A549 (cell line): Measurements from ENCODE around the gene MICOS13. TPM values are rescaled to one million over a fixed set of nuclear protein-coding genes. Genes with fewer than 3 reads are reported as not detected.

Source experiments
- ATAC-seq, 2 experiments: fragments of 200-7000 bp in 1 of 2; fragments of >200 bp in 1 of 2; cut with Nextera tagmentation in 1 of 2; cut with Tn5 transposase in 1 of 2; 3 replicates each; pipeline versions ENCODE4 v1.8.0 to v1.9.1; 2018 to 2020; ENCODE audit warnings: mild to moderate bottlenecking in 1 of 2, moderate library complexity in 1 of 2
- CTCF ChIA-PET: fragments of 300-600 bp; sonication (Branson Sonifier 250); formaldehyde crosslinking; extraction: SDS; loops from one replicate; lab custom pipeline; 2021; ENCODE audit warnings: antibody characterized with exemption, inconsistent platforms; lab: Yijun Ruan, JAX
- POLR2A ChIA-PET: fragments of 350-600 bp; formaldehyde crosslinking; extraction: SDS; loops from one replicate; lab custom pipeline; 2021; ENCODE audit warnings: antibody characterized with exemption, inconsistent platforms; lab: Yijun Ruan, JAX
- DNase-seq, 2 experiments: peaks; one replicate each; pipeline versions ENCODE4 v3.0.0 to v3.0.0-alpha.2; 2011 to 2016; ENCODE audit warnings: low read depth in 1 of 2, low spot score in 1 of 2
- FAIRE-seq: peaks from 2 replicates; lab custom pipeline; 2011; peaks lifted over from hg19 to GRCh38; lab: Jason Lieb, UNC
- H3K27ac ChIP-seq, 2 experiments: fragments of >200 bp; sonication (Bioruptor Twin); formaldehyde crosslinking; 3 replicates each; pipeline ENCODE4 v1.5.1; 2016 to 2017
- H3K4me1 ChIP-seq: fragments of >200 bp; sonication (Bioruptor Twin); formaldehyde crosslinking; 3 replicates; pipeline ENCODE4 v1.6.1; 2016
- H3K4me2 ChIP-seq: fragments of >200 bp; sonication (Bioruptor Twin); formaldehyde crosslinking; 3 replicates; pipeline ENCODE4 v1.6.1; 2016
- H3K4me3 ChIP-seq: fragments of >200 bp; sonication (Bioruptor Twin); formaldehyde crosslinking; 3 replicates; pipeline ENCODE4 v1.5.1; 2016
- H3K9me3 ChIP-seq: fragments of >200 bp; sonication (Bioruptor Twin); formaldehyde crosslinking; 3 replicates; pipeline ENCODE4 v1.6.1; 2016
- BCL3 ChIP-seq: fragments of >200 bp; sonication (Bioruptor Twin); formaldehyde crosslinking; IDR thresholded peaks from 3 replicates; pipeline ENCODE4 v1.6.1; 2016
- BHLHE40 ChIP-seq: IDR thresholded peaks from 2 replicates; pipeline ENCODE4 v1.6.1; 2012; ENCODE audit warnings: low read depth, low read length, inconsistent platforms
- CBX8 ChIP-seq: fragments of 200-600 bp; sonication (generic); IDR thresholded peaks from 2 replicates; pipeline ENCODE4 v1.6.1; 2016
- CTCF ChIP-seq: fragments of >200 bp; sonication (Bioruptor Twin); formaldehyde crosslinking; IDR thresholded peaks from 3 replicates; pipeline ENCODE4 v1.5.1; 2016
- EHMT2 ChIP-seq: fragments of 200-600 bp; sonication (generic); IDR thresholded peaks from 2 replicates; pipeline ENCODE4 v1.6.1; 2016; ENCODE audit warnings: antibody characterized with exemption, low read depth, mild to moderate bottlenecking, moderate library complexity
- HOXA7 ChIP-seq: fragments of 250-450 bp; sonication (Bioruptor Pico); IDR thresholded peaks from 2 replicates; pipeline ENCODE4 v1.5.0; 2020; ENCODE audit warnings: mild to moderate bottlenecking, moderate library complexity
- HOXB13 ChIP-seq: fragments of 250-450 bp; sonication (Bioruptor Pico); IDR thresholded peaks from 2 replicates; pipeline ENCODE4 v1.5.0; 2020; ENCODE audit warnings: low read depth, mild to moderate bottlenecking, moderate library complexity
- JUNB ChIP-seq: fragments of >200 bp; sonication (Bioruptor Twin); formaldehyde crosslinking; IDR thresholded peaks from 2 replicates; pipeline ENCODE4 v1.6.1; 2016
- KDM1A ChIP-seq: fragments of 200-600 bp; sonication (generic); IDR thresholded peaks from 2 replicates; pipeline ENCODE4 v1.6.1; 2016; ENCODE audit warnings: low read depth, mild to moderate bottlenecking
- MAFK ChIP-seq: fragments of 450-650 bp; IDR thresholded peaks from 2 replicates; pipeline ENCODE4 v1.6.1; 2014; ENCODE audit not compliant: partially characterized antibody
- MAX ChIP-seq: IDR thresholded peaks from 2 replicates; pipeline ENCODE4 v1.6.1; 2012
- NR3C1 ChIP-seq: fragments of >200 bp; sonication (Bioruptor Twin); formaldehyde crosslinking; IDR thresholded peaks from 3 replicates; pipeline ENCODE4 v1.6.1; 2017
- PHF8 ChIP-seq: fragments of 200-600 bp; sonication (generic); IDR thresholded peaks from 2 replicates; pipeline ENCODE4 v1.6.1; 2016; ENCODE audit warnings: low read depth, mild to moderate bottlenecking, antibody characterized with exemption, moderate library complexity, borderline replicate concordance
- RAD21 ChIP-seq, 2 experiments: fragments of >200 bp in 1 of 2; sonication (Bioruptor Twin) in 1 of 2; formaldehyde crosslinking in 1 of 2; IDR thresholded peaks in 1 of 2; conservative IDR thresholded peaks in 1 of 2; 2 replicates in 1 of 2; 3 replicates in 1 of 2; pipeline ENCODE4 v1.6.1; 2012 to 2018; ENCODE audit warnings: inconsistent platforms in 1 of 2
- RARB ChIP-seq: fragments of 250-450 bp; sonication (Bioruptor Pico); IDR thresholded peaks from 2 replicates; pipeline ENCODE4 v1.8.0; 2021; ENCODE audit warnings: mild to moderate bottlenecking, moderate library complexity
- RFX5 ChIP-seq: fragments of 450-650 bp; IDR thresholded peaks from 2 replicates; pipeline ENCODE4 v1.7.1; 2014; ENCODE audit warnings: antibody characterized with exemption, mild to moderate bottlenecking, moderate library complexity
- RNF2 ChIP-seq: fragments of 200-600 bp; sonication (generic); IDR thresholded peaks from 2 replicates; pipeline ENCODE4 v1.6.1; 2016; ENCODE audit warnings: low read depth, mild to moderate bottlenecking, antibody characterized with exemption, moderate library complexity, borderline replicate concordance
- SMC3 ChIP-seq: fragments of >200 bp; sonication (Bioruptor Twin); formaldehyde crosslinking; IDR thresholded peaks from 3 replicates; pipeline ENCODE4 v1.6.1; 2018; ENCODE audit warnings: inconsistent platforms
- SREBF2 ChIP-seq: fragments of 450-650 bp; IDR thresholded peaks from 2 replicates; pipeline ENCODE4 v1.6.1; 2014; ENCODE audit warnings: mild to moderate bottlenecking, moderate library complexity
- TP53 ChIP-seq: fragments of 250-450 bp; sonication (Bioruptor Pico); IDR thresholded peaks from 2 replicates; pipeline ENCODE4 v1.5.0; 2021; ENCODE audit warnings: mild to moderate bottlenecking, moderate library complexity
- ZC3H11A ChIP-seq: fragments of 450-650 bp; IDR thresholded peaks from 2 replicates; pipeline ENCODE4 v1.6.1; 2014; ENCODE audit warnings: antibody characterized with exemption, mild to moderate bottlenecking
- ZFP36 ChIP-seq: fragments of 450-650 bp; IDR thresholded peaks from 2 replicates; pipeline ENCODE4 v1.6.1; 2014; ENCODE audit warnings: borderline replicate concordance; ENCODE audit not compliant: partially characterized antibody
- ZNF302 ChIP-seq: fragments of 250-450 bp; sonication (Bioruptor Pico); IDR thresholded peaks from 2 replicates; pipeline ENCODE4 v1.9.0; 2021; ENCODE audit warnings: inconsistent platforms, mild to moderate bottlenecking, moderate library complexity
- ZSCAN20 ChIP-seq: fragments of 250-450 bp; sonication (Bioruptor Pico); IDR thresholded peaks from 2 replicates; pipeline ENCODE4 v1.8.0; 2022; ENCODE audit warnings: mild to moderate bottlenecking, moderate library complexity
- whole genome bisulfite sequencing: methylation state at CpG from one replicate; pipeline ENCODE4 v1.1.6; 2017; ENCODE audit errors: missing lambda C conversion rate; 5-methylcytosine and 5-hydroxymethylcytosine counted together
- polyA plus RNA-seq, 4 experiments: library from polyadenylated mRNA; depleted of rRNA in 3 of 4; stranded (reverse); fragments of >200 nt; fragmentation: RNase III in 1 of 4; extraction: RNeasy Plus Mini Kit Qiagen cat#74134 plus additional on column Dnase treatment in 1 of 4; gene quantifications; 2 replicates in 3 of 4; 3 replicates in 1 of 4; pipeline ENCODE4 v1.2.3, GENCODE V29; 2011 to 2017

MICOS13 gene
- polyA plus RNA-seq, 2 of the 4 experiments (the other 2 are of a cell fraction): 20.5 to 48.8 TPM

GRCh38 chr19:5684694-5685430 is 4.5 kb upstream of the MICOS13 start:
- POLR2A ChIA-PET: no interaction called here
- CTCF ChIA-PET: no interaction called here
- no peak for ATAC-seq
- peaks cover 4% of the 10 kb centered on the region; the same call in 1 of the 3 replicates for H3K4me1 ChIP-seq
- 86% methylated on average over 11 of the region's 22 CpGs for WGBS
- no peak for FAIRE-seq
- H3K9me3 ChIP-seq: no peaks in the 10 kb centered on the region
- DNase-seq: no peak
- no peak overlapping the region for H3K27ac ChIP-seq
- TF ChIP-seq HOXA7 (CRISPR knock-in tag) (no peak), ZNF302 (CRISPR knock-in tag) (no peak), TP53 (CRISPR knock-in tag) (no peak), BCL3 (no peak), NR3C1 (no peak), BHLHE40 (no peak), RARB (CRISPR knock-in tag) (no peak), MAFK (no peak), SMC3 (no peak), PHF8 (no peak), ZC3H11A (no peak), HOXB13 (no peak)
- TF ChIP-seq, all 56 proteins: peak for 0
- Histone ChIP-seq H3K4me2 (no peak overlapping the region), H3K4me3 (no peak overlapping the region)

- H3K27ac ChIP-seq: no peak overlapping the region
- no peak overlapping the region for H3K4me2 ChIP-seq
- peaks cover 9% of the 10 kb centered on the region; the same call in 1 of the 3 replicates for H3K4me1 ChIP-seq
- 76% methylated on average over 9 of the region's 10 CpGs for WGBS
- ChIA-PET POLR2A (no interaction called here), CTCF (interaction anchor here (1.9 kb wide), 1 partner anchor 37 kb away, joined by 4 read pairs; the partner anchor contains the start of gene LONP1)
- H3K9me3 ChIP-seq: no peaks in the 10 kb centered on the region
- FAIRE-seq (no peak), ATAC-seq (no peak), DNase-seq (no peak)
- H3K4me3 ChIP-seq: no peak overlapping the region
- TF ChIP-seq RNF2 (no peak), JUNB (no peak), ZSCAN20 (CRISPR knock-in tag) (no peak), SREBF2 (no peak), EHMT2 (no peak), ZFP36 (no peak), RAD21 (conservative IDR thresholded peaks at IDR 0.05 in 1 of 2, IDR thresholded peaks at IDR 0.05 in 1 of 2) (no peak), RFX5 (no peak), HOXB13 (no peak), CBX8 (no peak), MAFK (no peak), KDM1A (no peak), MAX (no peak), CTCF (no peak)
These were observed 3.0 kb upstream of the MICOS13 start for GRCh38 chr19:5683177-5683886.
